Thoracic aorta (tissue), 2 donors: ENCODE data around the gene IFI27. TPM values are rescaled to one million over a fixed set of nuclear protein-coding genes. Genes with fewer than 3 reads are reported as not detected.

Experiments used
- ATAC-seq: fragments of 150-250 bp; one replicate; pipeline ENCODE4 v1.8.0; 2017; ENCODE audit warnings: low read depth; ENCODE audit not compliant: insufficient number of reproducible peaks, low FRiP score
- DNase-seq: peaks from one replicate; pipeline ENCODE4 v3.0.0-alpha.2; 2020; ENCODE audit warnings: low spot score
- H3K27ac ChIP-seq, 2 donors: fragments of 200-600 bp; sonication (generic); 1 replicate in 1 of 2; 2 replicates in 1 of 2; pipeline ENCODE4 v1.5.1; 2016; ENCODE audit warnings: mild to moderate bottlenecking in 2 of 2, moderate library complexity in 2 of 2
- H3K27me3 ChIP-seq: fragments of 200-600 bp; sonication (generic); replicated peaks from 2 replicates; pipeline ENCODE4 v1.6.0; 2016; ENCODE audit warnings: mild to moderate bottlenecking; ENCODE audit not compliant: insufficient read depth
- H3K36me3 ChIP-seq: fragments of 200-600 bp; sonication (generic); one replicate; pipeline ENCODE4 v1.5.1; 2016
- H3K4me1 ChIP-seq, 2 donors: fragments of 200-600 bp; sonication (generic); 1 replicate in 1 of 2; 2 replicates in 1 of 2; pipeline versions ENCODE4 v1.5.1 to v1.6.0; 2016; ENCODE audit warnings: low read depth in 2 of 2, mild to moderate bottlenecking in 1 of 2; ENCODE audit not compliant: control insufficient read depth in 1 of 2
- H3K4me3 ChIP-seq: fragments of 200-600 bp; sonication (generic); 2 replicates; pipeline ENCODE4 v1.5.1; 2016; ENCODE audit warnings: mild to moderate bottlenecking
- H3K9me3 ChIP-seq: fragments of 200-600 bp; sonication (generic); 2 replicates; pipeline ENCODE4 v1.5.1; 2016
- CTCF ChIP-seq: fragments of 200-600 bp; sonication (generic); IDR thresholded peaks from one replicate; pipeline ENCODE4 v1.5.1; 2019; ENCODE audit warnings: antibody characterized with exemption
- total RNA-seq, 2 donors: library from RNA; depleted of rRNA; stranded (reverse); fragments of >200 nt; gene quantifications; one replicate each; pipeline versions ENCODE4 v1.1.0 to v1.2.3, GENCODE V29; 2016

The IFI27 gene
- total RNA-seq, 2 donors from 2014 or later, result 79.8 to 96.3 TPM

DNA sequence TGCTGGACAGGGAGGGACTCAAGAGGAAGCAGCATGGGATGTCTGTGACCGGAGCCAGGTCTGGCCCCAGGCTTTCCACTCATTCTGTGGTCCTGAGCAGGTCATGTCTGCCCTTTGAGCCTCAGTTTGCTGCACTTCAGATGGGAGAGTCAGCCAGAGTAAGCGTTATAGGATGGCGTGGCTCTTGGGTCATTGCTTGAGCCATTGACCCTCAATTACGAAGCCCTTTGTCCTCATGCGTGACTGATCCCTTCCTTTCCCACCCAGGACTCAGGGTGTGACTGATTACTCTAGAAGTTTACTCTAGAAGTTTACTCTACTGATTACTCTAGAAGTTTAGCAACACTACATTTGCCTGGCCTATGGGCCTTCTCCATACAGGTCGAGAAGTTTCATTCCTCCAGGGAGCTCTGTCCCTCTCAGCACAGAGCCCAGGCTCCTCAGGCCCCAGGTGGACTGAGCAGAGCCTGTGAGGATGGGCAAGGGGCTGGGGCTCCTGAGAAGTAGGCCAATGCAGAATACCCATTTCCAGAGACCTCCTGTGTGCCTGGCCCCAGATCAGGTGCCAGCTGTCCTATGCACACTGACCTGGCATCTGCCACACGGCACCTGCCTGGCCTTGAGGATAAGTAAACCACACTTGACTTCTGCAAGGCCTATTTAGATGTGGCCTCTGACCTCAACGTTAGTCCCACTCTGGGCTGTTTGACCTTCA lies 7.6 kb upstream of the IFI27 start:
- Histone ChIP-seq H3K36me3 (no peaks in the 10 kb centered on the region), H3K27me3 (no peaks in the 10 kb centered on the region), H3K4me3 (no peak overlapping the region), H3K27ac (no peak overlapping the region), H3K9me3 (no peaks in the 10 kb centered on the region), H3K4me1 (no peaks in the 10 kb centered on the region)
- ATAC-seq (no peak), DNase-seq (no peak)
- no peak for TF ChIP-seq CTCF

DNA sequence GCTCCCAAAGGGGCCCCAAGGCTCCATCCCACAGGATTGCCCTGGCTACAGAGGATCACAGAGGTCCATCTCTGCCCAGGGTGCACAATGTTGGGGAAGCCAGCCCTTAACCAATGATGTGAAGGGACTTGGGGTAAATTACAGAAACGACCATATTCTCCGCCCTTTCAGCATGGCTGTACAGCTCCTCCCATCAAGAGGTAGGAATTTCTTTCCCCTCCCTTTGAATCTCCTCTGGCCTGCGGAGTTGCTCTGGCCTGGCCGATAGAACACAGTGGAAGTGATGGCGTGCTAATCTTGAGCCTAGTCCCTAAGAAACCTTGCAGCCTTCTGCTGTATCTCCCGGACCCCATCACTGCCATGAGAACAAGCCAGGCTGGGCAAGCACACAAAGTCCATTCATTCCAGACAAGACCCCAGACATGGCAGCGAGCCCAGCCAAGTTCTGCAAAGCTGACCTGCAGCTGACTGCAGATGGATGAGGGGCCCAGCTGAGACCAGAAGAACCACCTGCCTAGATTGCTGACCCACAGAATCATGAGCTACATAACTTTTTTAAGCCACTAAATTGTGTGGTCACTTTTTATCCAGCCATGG lies 6.9 kb upstream of the IFI27 start:
- Histone ChIP-seq H3K27me3 (no peaks in the 10 kb centered on the region), H3K36me3 (no peaks in the 10 kb centered on the region), H3K27ac (no peak overlapping the region), H3K4me1 (no peaks in the 10 kb centered on the region), H3K4me3 (no peak overlapping the region), H3K9me3 (no peaks in the 10 kb centered on the region)
- TF ChIP-seq CTCF, result no peak
- ATAC-seq (no peak), DNase-seq (no peak)

GRCh38 chr14:94104731-94105130 lies 5.8 kb upstream of the IFI27 start:
- no peak for DNase-seq
- Histone ChIP-seq H3K4me3 (no peak overlapping the region), H3K9me3 (no peaks in the 10 kb centered on the region), H3K36me3 (no peaks in the 10 kb centered on the region), H3K27ac (no peak overlapping the region), H3K27me3 (no peaks in the 10 kb centered on the region), H3K4me1 (peaks cover 0 to 4% of the 10 kb centered on the region in 2 donors)
- no peak for ATAC-seq
- no peak for TF ChIP-seq CTCF

- Histone ChIP-seq H3K9me3 (no peaks in the 10 kb centered on the region), H3K4me3 (no peak overlapping the region), H3K4me1 (peaks cover 0 to 7% of the 10 kb centered on the region in 2 donors), H3K36me3 (no peaks in the 10 kb centered on the region), H3K27ac (no peak overlapping the region), H3K27me3 (no peaks in the 10 kb centered on the region)
- no peak for TF ChIP-seq CTCF
- ATAC-seq (no peak), DNase-seq (no peak)
These were observed 653 bp upstream of the IFI27 start for GRCh38 chr14:94109915-94110250.

- no peaks in the 10 kb centered on the region for H3K9me3 ChIP-seq
- H3K36me3 ChIP-seq, result no peaks in the 10 kb centered on the region
- no peak overlapping the region for H3K27ac ChIP-seq
- H3K27me3 ChIP-seq, result no peaks in the 10 kb centered on the region
- ATAC-seq (no peak), DNase-seq (no peak)
- H3K4me3 ChIP-seq, result peak overlapping the region; percentile 46
- peaks cover 0 to 7% of the 10 kb centered on the region in 2 donors for H3K4me1 ChIP-seq
- TF ChIP-seq CTCF, result no peak
These were observed 950 bp downstream of the IFI27 start for GRCh38 chr14:94111276-94112095.
